GM19193 (cell line): ENCODE measurements around the gene PDCD1.

Experiments used
- POLR2A ChIP-seq: IDR thresholded peaks from 4 replicates; pipeline ENCODE4 v1.6.1; 2011; ENCODE audit not compliant: insufficient read depth, insufficient read length; ENCODE audit errors: extremely low read depth

PDCD1 gene

DNA sequence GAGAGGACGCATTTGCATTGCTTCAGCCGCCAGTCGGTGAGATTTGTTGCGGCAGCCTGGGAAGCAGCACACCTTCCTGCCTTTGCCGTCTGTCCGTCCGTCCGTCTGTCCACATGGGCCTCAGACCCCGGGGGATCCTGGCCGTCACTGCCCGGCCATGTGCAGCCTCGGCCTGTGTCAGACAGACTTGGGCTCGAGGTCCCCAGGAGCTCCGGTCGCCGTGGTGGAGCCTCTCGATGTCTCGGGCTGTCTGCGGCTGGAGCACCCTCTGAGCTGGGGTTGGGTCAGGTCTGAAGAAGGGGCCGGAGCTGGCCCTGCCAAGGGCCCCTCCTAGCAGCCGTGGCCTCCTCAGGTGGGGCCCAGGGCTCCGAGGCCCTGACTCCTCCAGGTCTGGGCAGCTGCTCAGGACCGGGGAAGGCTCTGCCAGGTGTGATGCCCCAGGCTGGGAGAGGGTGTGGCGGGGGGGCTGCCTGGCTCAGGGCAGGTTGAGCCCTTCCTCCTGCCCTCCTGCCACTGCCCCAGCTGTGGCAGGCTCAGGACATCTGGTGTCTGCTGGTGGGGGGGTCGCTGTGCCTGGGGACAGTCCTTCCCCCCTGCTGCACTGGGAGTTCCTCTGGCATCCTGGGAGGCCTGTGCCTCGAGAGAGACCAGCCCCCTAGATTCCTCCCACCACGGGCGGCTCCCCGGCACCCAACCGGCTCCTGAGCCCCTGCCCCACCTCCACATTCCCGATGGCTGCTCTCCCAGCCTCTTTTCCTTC lies 37.9 kb downstream of the PDCD1 start:
- TF ChIP-seq POLR2A, result no peak

DNA sequence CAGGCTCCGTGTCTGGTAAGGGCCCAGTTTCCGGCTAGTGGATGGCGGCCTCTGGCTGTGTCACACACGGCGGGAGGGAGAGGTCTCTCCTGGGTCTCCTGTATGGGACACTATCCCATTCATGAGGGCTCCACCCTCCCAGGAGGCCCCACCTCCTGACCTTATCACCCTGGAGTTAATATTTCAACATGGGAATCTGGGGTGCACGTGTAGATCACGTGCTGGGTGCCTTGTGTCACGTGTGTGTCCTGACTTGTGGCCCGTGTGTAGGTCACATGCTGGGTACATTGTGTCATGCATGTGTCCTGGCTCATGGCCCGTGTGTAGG lies 39.8 kb downstream of the PDCD1 start:
- no peak for TF ChIP-seq POLR2A

DNA sequence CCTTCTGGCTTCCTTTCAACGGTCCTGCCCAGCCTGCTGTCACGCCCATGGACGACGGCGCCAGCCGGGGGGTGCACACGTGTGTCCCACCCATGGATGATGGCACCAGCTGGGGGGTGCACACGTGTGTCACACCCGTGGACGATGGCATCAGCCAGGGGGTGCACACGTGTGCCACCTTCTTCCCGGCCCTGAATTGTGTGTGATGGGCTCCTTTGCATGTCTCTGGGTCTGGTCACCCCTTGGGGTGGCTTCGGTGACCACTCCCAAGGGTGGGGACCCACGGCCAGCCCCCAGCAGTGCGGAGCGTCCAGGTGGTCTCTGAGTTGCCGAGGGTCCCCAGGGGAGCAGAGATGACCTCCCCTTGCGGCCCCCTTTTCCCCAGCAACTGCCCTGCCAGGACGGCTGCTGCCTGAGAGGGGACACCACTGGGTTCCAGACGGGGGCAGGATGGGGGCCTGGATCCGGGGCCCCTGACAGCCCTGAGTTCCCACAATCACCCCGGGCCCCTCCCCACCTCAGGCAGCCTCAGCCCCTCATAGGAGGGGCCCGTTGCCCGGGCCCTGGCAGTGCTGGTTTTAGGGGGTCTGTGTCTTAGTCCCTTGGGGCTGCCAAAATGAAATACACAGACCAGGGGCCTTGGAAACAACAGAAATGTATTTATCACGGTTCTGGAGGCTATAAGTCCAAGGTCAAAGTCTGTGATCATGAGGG lies 40.3 kb downstream of the PDCD1 start:
- TF ChIP-seq POLR2A, result no peak

- no peak for TF ChIP-seq POLR2A
Observed at GRCh38 chr2:241817126-241817820, 41.4 kb downstream of the PDCD1 start.

DNA sequence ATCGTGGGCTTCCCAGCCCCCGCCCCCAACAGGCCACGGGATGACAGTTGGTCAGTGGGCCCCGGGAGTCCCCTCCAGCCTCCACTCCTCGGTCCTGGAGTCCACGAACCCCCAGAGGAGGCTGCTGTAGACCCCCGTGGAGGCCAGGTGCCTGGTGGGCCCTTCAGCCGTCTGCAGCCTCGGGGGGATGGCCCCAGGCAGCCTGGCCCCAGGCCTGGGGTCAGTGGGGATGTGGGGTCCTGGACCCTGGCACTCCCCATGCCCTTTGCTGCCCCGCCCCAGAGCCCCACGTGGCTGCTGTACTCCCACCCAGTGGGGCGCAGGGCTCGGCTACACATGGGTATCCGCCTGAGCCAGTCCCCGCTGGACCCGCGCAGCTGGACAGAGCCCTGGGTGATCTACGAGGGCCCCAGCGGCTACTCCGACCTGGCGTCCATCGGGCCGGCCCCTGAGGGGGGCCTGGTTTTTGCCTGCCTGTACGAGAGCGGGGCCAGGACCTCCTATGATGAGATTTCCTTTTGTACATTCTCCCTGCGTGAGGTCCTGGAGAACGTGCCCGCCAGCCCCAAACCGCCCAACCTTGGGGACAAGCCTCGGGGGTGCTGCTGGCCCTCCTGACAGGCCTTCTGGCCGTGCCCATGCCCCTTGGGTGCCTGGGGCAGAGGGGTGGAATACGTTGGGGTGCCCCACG lies 42.1 kb downstream of the PDCD1 start:
- TF ChIP-seq POLR2A, result no peak

- TF ChIP-seq POLR2A, result no peak
Observed at GRCh38 chr2:241815477-241816430, 42.9 kb downstream of the PDCD1 start.

- no peak for TF ChIP-seq POLR2A
Observed at GRCh38 chr2:241814643-241815476, 43.8 kb downstream of the PDCD1 start.

GRCh38 chr2:241814393-241814642 lies 44.4 kb downstream of the PDCD1 start:
- TF ChIP-seq POLR2A, result no peak

- no peak for TF ChIP-seq POLR2A
Observed at GRCh38 chr2:241813644-241814392, 44.9 kb downstream of the PDCD1 start.

DNA sequence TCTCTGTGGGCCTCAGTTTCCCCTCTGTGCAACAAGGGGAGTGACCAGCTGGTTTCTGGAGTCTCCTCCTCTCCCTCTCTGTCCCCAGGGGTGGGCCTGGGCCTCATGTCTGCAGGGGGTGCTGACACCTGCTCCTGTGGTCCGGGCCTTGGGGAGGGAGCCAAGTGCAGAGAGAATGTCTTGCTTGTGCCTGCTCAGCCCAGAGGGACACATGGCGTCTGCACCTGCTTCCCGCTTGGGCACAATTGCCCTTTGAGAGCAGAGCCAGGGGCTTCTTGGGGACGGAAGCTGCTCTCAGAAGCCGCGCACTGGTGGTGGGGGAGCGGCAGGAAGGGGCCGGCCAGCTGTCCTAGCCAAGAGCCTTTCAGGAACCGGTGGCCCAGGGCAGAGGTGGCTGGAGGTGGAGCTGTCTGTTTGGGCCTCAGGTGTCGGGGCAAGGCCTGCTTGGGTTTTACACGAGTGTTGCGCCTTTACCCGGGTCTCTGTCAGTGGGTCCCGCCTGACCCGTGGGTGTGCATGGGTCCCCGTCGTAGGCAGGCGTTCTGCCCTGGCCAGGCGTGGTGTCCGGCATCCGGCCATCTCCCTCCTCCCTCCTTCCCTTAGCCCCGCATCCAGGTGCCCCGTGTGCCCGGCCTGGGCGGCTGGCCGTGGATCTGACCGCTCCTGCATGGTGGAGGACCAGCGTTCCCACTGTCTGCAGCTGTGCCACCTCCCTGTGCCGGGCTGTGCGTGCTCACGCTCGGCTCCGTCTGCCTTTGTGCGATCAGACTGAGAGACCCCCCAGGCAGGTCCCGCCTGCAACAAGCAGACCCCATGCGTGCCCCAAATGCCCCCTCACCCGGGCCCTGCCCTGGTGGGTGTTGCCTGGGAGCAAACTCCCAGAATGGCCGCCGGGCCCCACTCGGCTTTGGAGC lies 45.7 kb downstream of the PDCD1 start:
- no peak for TF ChIP-seq POLR2A

DNA sequence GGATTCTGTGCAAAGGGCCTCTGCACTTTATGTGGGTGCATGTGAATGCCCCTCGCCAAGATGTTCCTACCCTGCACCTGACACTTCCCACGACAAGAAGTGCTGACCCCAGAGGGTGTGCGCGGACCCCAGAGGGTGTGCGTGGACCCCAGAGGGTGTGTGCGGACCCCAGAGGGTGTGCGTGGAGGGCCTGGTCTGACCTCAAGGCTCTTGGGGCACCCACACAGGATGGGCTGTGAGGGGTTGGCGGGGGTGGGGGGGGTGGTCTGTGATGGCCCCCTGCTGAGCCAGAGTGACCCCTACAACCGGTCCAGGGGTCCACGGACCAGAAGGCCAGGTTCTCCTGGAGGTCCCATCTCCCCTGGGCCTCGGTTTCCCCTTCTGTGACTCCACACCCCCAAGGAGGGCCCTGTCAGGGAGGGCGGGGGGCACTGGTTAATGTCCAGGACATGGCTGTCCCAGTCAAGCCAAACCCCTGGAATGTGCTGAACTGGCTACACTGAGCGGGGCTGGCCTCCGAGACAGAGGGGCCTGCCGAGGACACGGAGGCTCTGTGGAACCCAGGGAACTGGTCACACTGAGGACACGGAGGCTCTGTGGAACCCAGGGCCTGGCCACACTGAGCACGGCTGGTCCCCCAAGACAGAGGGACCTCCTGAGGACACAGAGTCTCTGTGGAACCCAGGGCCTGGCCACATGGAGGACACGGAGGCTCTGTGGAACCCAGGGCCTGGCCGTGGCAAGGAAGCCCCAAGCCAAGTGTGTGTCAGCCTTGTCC lies 46.6 kb downstream of the PDCD1 start:
- TF ChIP-seq POLR2A, result no peak

GRCh38 chr2:241811201-241811951 lies 47.3 kb downstream of the PDCD1 start:
- TF ChIP-seq POLR2A, result no peak
